ENCODE results near the gene RREB1.
"Not testable (repeated sequence)": the region's sequence is repeated elsewhere in the genome, so short reads cannot be mapped to it uniquely, and the experiment has no call there.

Gene RREB1

GRCh38 chr6:7263519-7263805 lies 155.7 kb downstream of the RREB1 start:
- DNase-seq (ENCODE audit: low spot score) = not testable (repeated sequence)

DNA sequence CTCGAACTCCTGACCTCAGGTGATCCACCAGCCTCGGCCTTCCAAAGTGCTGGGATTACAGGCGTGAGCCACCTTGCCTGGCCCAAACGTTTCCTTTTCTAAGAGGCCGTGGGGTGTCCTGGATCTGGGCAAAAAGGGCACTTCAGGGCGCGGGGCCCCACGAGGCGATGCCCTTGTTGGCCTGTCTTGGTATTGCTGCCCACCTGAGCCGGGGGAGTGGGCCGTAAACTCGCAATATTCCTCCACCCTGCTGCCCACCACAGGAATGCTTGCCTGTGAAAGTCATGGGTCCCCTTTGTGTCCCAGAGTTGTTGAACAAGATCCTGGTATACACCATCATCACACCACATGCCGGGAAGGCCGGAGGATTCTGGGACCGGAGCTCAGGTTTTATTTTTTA lies 156.3 kb downstream of the RREB1 start:
- DNase-seq (ENCODE audit: low spot score) = no peak

DNA sequence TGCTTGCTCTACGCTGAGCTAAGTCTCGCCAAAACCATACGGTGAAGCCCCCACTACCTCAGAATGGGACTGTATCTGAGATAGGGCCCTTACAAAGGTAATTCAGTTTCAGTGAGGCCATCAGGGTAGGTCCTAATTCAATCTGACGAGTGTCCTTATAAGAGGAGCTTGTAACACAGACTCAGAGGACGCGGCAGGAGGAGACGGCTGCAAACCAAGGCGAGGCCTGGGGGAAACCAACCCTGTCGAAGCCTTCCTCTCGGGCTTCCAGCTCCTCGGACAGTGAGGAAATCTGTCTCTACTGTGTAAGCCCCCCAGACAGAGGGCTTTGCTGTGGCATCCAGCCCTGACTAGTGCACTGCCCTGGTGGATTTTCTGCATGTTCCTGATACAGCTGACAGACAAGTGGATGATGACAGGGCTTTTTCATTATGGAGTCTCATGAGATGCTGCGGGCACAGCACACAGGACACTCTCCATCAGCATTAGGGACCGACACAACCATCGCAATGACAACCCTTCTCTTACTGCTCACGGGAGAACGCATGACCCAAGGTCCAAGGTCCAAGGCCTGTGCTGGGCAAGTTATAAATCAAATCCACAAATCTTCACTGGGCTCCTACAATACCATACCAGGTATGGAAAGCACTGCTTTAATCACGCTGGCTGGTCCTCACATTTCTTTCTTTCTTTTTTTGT lies 157.1 kb downstream of the RREB1 start:
- no peak for DNase-seq (ENCODE audit: low spot score)

DNA sequence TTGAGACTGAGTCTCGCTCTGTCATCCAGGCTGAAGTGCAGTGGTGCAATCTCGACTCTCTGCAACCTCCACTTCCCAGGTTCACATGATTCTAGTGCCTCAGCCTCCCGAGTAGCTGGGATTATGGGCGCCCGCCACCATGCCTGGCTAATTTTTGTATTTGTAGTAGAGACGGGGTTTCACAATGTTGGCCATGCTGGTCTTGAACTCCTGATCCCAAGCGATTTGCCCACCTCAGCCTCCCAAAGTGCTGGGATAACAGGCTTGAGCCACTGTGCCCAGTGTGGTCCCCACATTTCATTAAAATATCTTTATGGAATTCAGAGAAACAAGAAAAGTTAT lies 157.6 kb downstream of the RREB1 start:
- DNase-seq (ENCODE audit: low spot score) = not testable (repeated sequence)

- no peak for DNase-seq (ENCODE audit: low spot score)
Measured at GRCh38 chr6:7267071-7267465, 159.3 kb downstream of the RREB1 start.

DNA sequence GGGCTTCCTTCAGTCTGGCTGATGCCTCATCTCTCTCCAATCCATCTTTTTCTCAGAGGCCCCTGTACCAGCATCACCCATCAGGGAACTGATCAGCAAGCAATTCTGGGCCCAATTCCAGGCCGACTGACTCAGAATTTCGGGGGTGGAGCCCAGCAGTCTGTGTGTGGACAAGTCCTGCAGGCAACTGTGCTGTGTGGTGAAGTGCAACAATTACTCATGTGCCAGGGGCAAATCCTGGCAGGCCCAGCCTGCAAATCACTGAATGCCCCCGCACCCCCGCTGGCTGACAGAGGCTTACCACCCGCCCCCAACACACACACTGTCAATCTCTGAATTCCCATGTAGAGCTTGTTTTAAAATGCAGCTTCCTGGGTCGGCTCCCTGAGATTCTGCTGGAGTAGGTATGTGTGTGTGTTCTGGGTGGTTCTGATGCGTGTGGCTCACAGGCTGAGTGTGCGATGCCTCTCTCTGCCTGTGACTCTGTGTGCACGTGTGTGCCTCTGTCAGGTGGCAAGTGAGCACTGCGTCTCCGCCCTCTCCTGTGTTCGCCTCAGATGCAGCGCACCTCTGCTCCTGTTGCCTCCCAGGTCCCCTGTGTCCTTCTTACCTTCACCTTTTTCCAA lies 159.8 kb downstream of the RREB1 start:
- DNase-seq (ENCODE audit: low spot score) = peak; percentile 97

DNA sequence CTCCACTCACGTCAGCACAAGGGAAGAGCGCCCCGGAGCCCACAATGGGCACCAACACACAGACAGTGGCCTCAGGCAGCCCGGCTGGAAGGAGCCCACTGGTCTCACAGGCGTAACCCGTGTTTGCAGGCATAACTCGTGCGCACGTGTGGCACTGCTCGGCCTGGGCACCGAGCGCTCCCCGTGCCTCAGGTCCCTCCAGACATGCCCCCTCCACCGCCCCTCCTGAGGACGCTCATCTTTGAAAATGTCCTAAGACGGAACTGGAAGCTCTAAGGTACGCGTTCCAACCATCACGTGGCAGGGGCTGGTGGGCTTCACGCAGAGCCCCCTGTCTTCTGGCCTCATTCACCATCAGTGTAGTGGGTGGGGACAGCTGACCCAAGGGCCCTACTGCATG lies 160.6 kb downstream of the RREB1 start:
- no peak for DNase-seq (ENCODE audit: low spot score)

DNA sequence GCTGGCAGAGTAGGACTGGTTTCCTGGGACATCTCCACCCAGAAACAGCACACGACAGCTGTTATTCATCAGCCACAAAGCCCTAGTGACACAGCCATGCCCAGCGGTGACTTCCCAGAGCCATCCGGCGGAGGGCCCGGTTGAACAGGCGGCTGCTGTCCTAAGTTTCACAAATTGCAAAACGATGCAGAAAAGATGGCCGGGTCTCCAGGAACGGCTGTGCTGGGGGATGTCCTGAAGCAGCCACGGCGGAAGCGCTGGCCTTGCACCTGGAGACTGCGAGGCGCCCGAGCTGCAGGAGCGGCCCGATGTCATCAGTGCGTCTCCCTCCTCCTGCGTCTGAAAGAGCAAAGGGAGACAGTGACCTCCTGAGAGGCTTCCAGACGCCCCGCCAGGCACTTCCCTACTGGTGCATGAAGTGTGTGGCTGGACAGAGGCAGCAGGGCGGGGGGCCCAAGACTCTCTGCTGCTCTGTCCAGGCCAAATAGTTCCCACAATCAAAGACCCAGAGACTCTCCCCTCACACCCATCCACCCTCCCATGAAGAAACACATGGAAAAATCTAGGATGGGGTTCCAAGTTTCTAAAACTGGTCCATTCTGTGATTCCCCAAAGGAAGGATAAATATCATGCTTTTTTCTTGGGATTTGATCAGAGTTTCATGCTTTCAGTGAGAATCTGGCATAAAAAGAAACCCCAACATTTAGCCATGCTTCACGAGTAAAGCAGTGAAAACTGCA lies 161.2 kb downstream of the RREB1 start:
- DNase-seq (ENCODE audit: low spot score) = no peak

DNA sequence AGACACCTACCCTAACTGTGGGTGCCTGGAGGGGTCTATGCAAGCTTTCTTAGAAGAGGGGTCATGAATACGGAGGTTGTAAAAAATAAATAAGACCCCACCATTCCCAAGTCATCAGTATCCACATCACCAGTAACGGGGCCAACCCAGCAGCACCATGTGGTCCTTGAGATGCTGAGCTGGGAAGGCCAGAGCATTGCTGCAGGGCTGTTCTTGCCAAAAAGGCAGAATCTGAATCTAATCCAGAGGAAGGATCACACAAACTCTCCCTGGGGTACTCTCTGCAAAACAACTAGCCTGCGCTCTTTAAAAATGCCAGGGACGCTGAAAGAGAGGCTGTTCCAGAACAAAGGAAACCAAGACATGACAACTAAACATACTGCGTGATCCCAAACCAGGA lies 162.1 kb downstream of the RREB1 start:
- DNase-seq (ENCODE audit: low spot score) = no peak

- DNase-seq (ENCODE audit: low spot score) = no peak
Measured at GRCh38 chr6:7270320-7271204, 162.8 kb downstream of the RREB1 start.

- no peak for DNase-seq (ENCODE audit: low spot score)
Measured at GRCh38 chr6:7271205-7271534, 163.4 kb downstream of the RREB1 start.

DNA sequence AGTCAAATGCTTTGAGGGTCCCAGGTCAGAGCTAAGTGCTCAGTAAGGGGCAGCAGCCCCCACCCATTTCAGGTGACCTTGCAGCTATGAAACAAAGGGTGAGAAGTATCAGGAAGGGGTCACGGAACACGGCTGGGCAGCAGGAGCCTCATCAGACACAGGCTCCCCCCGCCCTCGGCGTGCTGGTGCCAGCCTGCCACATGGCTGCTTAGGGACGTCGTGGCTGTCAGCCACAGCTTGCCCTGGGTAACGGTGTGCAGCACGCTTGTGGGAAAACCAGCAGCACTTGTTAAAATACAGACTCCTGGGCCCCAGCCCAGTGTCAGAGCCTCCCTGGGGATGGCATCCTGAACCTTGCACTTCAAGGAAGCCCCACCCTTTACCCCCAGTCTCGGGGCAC lies 165.9 kb downstream of the RREB1 start:
- DNase-seq (ENCODE audit: low spot score) = no peak

GRCh38 chr6:7274525-7274924 lies 166.8 kb downstream of the RREB1 start:
- DNase-seq (ENCODE audit: low spot score) = not testable (repeated sequence)

- no peak for DNase-seq (ENCODE audit: low spot score)
Measured at GRCh38 chr6:7276199-7276524, 168.4 kb downstream of the RREB1 start.

DNA sequence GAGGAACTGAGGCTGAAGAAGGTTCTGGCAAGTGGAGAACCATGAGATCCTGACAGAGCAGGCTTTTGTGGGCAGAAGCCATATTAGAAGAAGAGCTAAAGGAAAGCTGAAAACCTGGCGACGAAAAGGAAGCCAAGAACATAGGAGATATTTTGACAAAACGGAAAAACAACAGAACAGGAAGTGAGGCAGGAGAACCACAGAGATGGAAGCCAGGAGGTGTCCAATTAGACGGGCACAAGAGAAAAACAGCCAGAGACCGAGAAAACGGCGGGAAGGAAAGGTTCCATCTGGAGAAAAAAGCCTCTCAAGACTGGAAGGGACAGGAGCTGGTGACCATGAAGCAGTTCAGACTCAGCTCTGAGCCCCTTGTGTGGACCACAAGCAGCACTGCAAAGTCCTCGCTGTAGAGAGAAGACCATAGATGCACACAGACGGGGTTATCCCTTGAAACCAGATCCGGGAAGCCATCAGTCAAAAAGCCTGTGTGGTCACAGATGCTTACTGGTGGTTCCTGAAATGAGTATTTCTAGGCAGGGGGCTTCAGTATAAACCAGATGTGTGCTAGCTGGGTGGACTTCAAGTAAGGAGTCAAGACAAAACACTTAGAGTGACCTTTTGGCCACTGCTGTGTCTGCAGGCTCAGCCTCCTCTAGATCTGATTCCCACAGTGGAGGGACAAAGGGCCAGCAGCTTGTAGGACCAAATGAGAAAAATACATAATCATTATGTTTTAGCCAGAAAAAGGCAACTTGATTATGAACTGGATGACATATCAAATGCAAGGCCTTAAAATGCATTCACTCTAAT lies 174.5 kb downstream of the RREB1 start:
- DNase-seq (ENCODE audit: low spot score) = no peak

GRCh38 chr6:7283676-7284075 lies 175.9 kb downstream of the RREB1 start:
- no peak for DNase-seq (ENCODE audit: low spot score)

- DNase-seq (ENCODE audit: low spot score) = no peak
Measured at GRCh38 chr6:7285416-7285815, 177.7 kb downstream of the RREB1 start.

DNA sequence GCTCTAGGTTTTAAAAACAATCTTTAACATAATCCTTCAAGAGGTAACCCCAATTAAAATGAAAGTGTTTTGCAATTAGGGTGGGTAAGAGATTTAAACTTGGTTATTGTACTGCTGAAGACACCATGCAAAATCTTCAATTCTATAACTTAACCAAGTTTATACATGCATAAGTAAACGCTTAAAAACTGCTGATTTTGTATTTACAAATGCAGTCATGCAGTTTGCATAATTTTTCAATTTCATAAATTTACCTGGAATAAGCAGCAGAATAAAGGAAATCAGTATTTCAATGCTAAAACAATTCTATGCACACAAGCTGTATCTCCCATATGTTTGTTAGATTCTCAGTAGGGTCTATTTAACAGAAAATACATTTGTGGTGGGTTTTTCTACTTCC lies 182.3 kb downstream of the RREB1 start:
- no peak for DNase-seq (ENCODE audit: low spot score)

DNA sequence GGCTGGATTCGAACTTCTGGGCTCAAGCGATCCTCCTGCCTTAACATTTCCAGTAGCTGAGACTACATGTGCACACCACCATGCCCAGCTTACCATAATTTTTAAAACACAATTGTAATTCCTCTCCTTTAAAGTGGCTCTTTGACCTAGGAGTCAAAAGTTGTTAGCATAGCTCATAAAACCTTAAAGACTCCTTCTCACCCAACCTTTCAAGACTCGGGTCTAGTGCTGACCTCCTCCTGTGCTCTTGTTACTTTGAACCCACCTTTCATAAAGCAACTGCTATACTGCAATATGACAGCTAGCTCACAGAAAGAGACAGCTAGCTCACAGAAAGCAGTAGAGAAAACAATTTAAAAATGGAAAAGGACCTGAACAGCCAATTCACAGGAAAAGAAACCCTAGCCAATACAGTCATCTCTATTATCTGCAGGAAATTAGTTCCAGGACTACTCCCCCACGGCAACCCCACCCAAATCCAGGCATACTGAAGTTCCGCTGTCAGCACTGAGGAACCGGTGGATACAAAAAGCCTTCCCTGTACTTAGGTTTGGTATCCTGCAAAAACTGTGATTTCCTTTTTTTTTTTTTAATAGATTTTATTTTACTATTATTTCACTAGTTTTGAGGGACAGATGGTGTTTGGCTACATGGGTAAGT lies 185.0 kb downstream of the RREB1 start:
- no peak for DNase-seq (ENCODE audit: low spot score)

DNA sequence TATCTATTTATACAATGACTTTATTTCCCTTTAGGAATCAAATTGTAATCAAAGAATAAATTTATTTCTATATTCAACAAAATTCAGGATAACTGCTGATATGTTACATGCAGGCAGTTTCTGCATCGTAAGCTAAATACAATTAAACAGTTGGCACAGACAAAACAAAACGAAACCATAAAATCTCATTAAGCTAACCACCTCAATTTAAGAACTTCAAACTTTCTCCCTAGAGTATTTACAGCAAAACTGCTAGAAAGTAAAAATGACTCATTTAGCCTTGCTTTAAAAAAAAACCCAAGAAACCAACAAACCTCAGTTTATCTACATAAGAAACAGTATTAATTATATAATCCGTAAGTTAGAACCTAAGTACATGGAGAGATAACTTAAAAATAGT lies 188.2 kb downstream of the RREB1 start:
- DNase-seq (ENCODE audit: low spot score) = no peak

- DNase-seq (ENCODE audit: low spot score) = no peak
Measured at GRCh38 chr6:7296602-7297001, 188.8 kb downstream of the RREB1 start.

GRCh38 chr6:7298113-7298512 lies 190.4 kb downstream of the RREB1 start:
- DNase-seq (ENCODE audit: low spot score) = no peak
